Testis (tissue), 2 donors: ENCODE data around the gene KDM4C.

ENCODE experiments used
- CTCF ChIP-seq, 3 experiments: fragments of 450-650 bp in 2 of 3; fragments of 200-600 bp in 1 of 3; sonication (generic) in 1 of 3; IDR thresholded peaks; one replicate each; pipeline ENCODE4 v1.5.1; 2016 to 2019; ENCODE audit warnings: antibody characterized with exemption in 3 of 3, mild to moderate bottlenecking in 2 of 3, moderate library complexity in 1 of 3
- POLR2A ChIP-seq: fragments of 450-650 bp; IDR thresholded peaks from one replicate; pipeline ENCODE4 v1.6.1; 2017; ENCODE audit warnings: antibody characterized with exemption, mild to moderate bottlenecking, moderate library complexity

- TF ChIP-seq POLR2A (no peak), CTCF (IDR thresholded peaks at IDR 0.05) (no peak)
These were observed 86.0 kb downstream of the KDM4C start for GRCh38 chr9:6843742-6844141.
